ENCODE measurements around the gene C1GALT1. TPM values are rescaled to one million over a fixed set of nuclear protein-coding genes. Genes with fewer than 3 reads are reported as not detected.

Gene C1GALT1
- total RNA-seq, 1 donor from 2014 or later: 34.9 TPM

- DNase-seq (ENCODE audit: low read depth): no peak
- no peak for TF ChIP-seq CTCF (conservative IDR thresholded peaks at IDR 0.05; ENCODE audit: low read depth, low read length)
- H3K4me3 ChIP-seq (ENCODE audit: low read depth, low read length): no peak overlapping the region
These were observed 46.1 kb downstream of the C1GALT1 start for GRCh38 chr7:7228472-7228871.

GRCh38 chr7:7228967-7229366 lies 46.6 kb downstream of the C1GALT1 start:
- no peak for DNase-seq (ENCODE audit: low read depth)
- no peak for TF ChIP-seq CTCF (conservative IDR thresholded peaks at IDR 0.05; ENCODE audit: low read depth, low read length)
- no peak overlapping the region for H3K4me3 ChIP-seq (ENCODE audit: low read depth, low read length)

DNA sequence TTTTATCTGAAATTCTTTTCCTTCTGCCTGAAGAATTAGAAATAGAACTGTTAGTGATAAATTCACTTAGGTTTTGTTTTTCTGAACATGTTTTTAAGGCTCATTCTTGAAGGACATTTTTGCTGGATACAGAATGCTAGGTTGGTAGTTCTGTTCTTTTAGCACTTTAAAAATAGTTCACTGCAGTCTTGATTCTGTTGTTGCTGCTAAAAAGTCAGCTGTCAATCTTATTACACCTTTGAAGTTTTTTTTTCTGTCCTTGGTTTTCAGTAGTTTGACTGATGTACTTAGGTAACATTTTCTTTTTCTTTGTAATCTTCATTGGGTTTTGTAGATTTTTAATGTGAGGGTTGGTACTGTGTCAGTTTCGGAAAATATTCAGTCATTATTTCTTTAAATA lies 48.7 kb downstream of the C1GALT1 start:
- no peak for TF ChIP-seq CTCF (conservative IDR thresholded peaks at IDR 0.05; ENCODE audit: low read depth, low read length)
- no peak overlapping the region for H3K4me3 ChIP-seq (ENCODE audit: low read depth, low read length)
- no peak for DNase-seq (ENCODE audit: low read depth)

DNA sequence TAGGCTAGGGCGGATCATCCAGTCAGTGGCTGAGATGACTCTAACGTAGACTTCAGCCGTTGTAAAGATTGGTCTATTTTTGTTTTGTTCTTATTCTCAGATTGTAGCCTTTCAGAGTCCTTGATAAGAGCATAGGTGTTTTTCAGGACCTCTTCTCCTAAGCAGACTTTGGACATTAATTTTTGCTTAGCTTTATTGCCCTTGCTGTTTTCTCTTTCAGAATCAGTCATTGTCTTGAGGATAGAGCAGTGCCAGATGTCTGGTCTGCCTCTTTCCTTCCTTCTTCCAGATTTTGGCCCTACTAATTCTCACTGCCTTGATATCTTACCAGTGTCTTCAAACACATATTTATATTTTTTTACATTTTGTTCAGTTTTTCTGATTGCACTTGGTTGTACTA lies 49.5 kb downstream of the C1GALT1 start:
- no peak for DNase-seq (ENCODE audit: low read depth)
- H3K4me3 ChIP-seq (ENCODE audit: low read depth, low read length): no peak overlapping the region
- no peak for TF ChIP-seq CTCF (conservative IDR thresholded peaks at IDR 0.05; ENCODE audit: low read depth, low read length)

DNA sequence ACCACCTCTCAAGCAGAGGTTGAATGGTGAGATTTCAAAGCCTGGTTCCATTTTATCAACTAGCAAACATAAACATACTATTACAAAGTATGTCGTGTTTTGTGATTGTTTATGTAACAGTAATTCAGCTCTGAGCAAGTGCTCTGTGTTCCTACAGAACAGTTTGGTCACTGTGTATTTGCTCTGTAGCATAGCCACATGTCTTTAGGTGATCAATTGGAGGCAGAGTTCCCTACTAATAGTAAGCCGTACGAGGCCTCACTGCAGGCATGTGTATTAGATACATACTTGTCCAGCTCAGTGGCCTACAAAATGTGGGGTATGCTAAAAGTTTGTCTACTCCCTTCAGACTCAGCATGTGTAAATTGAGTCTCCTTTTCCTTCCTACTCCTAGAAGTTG lies 53.0 kb downstream of the C1GALT1 start:
- TF ChIP-seq CTCF (conservative IDR thresholded peaks at IDR 0.05; ENCODE audit: low read depth, low read length): no peak
- H3K4me3 ChIP-seq (ENCODE audit: low read depth, low read length): no peak overlapping the region
- no peak for DNase-seq (ENCODE audit: low read depth)

DNA sequence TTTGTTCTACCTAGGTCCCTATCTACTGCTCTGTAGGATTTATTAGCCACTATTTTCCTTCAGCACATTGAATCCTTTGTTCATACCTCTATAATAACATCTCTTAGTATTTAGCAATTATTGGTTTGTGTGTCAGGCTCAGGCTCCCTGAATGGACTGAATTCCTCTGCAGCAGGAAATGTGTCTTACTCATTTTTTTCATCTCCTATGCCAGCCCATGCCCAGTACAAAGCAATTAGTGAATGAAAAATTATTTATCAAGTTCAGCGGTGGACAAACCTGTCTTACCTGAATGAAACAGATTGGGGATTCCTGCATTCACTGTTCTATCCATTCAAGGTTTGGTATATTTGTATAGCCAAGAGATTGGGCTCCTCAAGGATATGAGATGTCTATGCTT lies 53.7 kb downstream of the C1GALT1 start:
- TF ChIP-seq CTCF (conservative IDR thresholded peaks at IDR 0.05; ENCODE audit: low read depth, low read length): no peak
- H3K4me3 ChIP-seq (ENCODE audit: low read depth, low read length): no peak overlapping the region
- no peak for DNase-seq (ENCODE audit: low read depth)

- no peak overlapping the region for H3K4me3 ChIP-seq (ENCODE audit: low read depth, low read length)
- no peak for TF ChIP-seq CTCF (conservative IDR thresholded peaks at IDR 0.05; ENCODE audit: low read depth, low read length)
- no peak for DNase-seq (ENCODE audit: low read depth)
These were observed 55.0 kb downstream of the C1GALT1 start for GRCh38 chr7:7237201-7237977.

All from epithelial cell of proximal tubule (primary cell).